A549 (cell line): ENCODE data around the gene MORC2.

Source experiments
- CTCF ChIP-seq: fragments of >200 bp; sonication (Bioruptor Twin); formaldehyde crosslinking; IDR thresholded peaks from 3 replicates; pipeline ENCODE4 v1.5.1; 2016
- EP300 ChIP-seq, 2 experiments: fragments of >200 bp; sonication (Bioruptor Twin); formaldehyde crosslinking; IDR thresholded peaks; 2 replicates in 1 of 2; 3 replicates in 1 of 2; pipeline ENCODE4 v1.6.1; 2016 to 2017
- KDM1A ChIP-seq: fragments of 200-600 bp; sonication (generic); IDR thresholded peaks from 2 replicates; pipeline ENCODE4 v1.6.1; 2016; ENCODE audit warnings: low read depth, mild to moderate bottlenecking
- PBX3 ChIP-seq: IDR thresholded peaks from 2 replicates; pipeline ENCODE4 v1.6.1; 2012
- POLR2A ChIP-seq: IDR thresholded peaks from 2 replicates; pipeline ENCODE4 v1.6.1; 2012; ENCODE audit warnings: mild to moderate bottlenecking, low read length
- RCOR1 ChIP-seq: fragments of 150-350 bp; IDR thresholded peaks from 2 replicates; pipeline ENCODE4 v1.6.1; 2014; ENCODE audit warnings: antibody characterized with exemption, low read length, low read depth
- RFX5 ChIP-seq: fragments of 450-650 bp; IDR thresholded peaks from 2 replicates; pipeline ENCODE4 v1.7.1; 2014; ENCODE audit warnings: antibody characterized with exemption, mild to moderate bottlenecking, moderate library complexity
- SMC3 ChIP-seq: fragments of >200 bp; sonication (Bioruptor Twin); formaldehyde crosslinking; IDR thresholded peaks from 3 replicates; pipeline ENCODE4 v1.6.1; 2018; ENCODE audit warnings: inconsistent platforms
- SREBF2 ChIP-seq: fragments of 450-650 bp; IDR thresholded peaks from 2 replicates; pipeline ENCODE4 v1.6.1; 2014; ENCODE audit warnings: mild to moderate bottlenecking, moderate library complexity
- TFCP2L1 ChIP-seq: fragments of 250-450 bp; sonication (Bioruptor Pico); IDR thresholded peaks from 2 replicates; pipeline ENCODE4 v1.5.0; 2021; ENCODE audit warnings: mild to moderate bottlenecking
- ZFP36 ChIP-seq: fragments of 450-650 bp; IDR thresholded peaks from 2 replicates; pipeline ENCODE4 v1.6.1; 2014; ENCODE audit warnings: borderline replicate concordance; ENCODE audit not compliant: partially characterized antibody

GRCh38 chr22:30889268-30889995 is 79.1 kb downstream of the MORC2 start:
- TF ChIP-seq TFCP2L1 (CRISPR knock-in tag) (no peak), CTCF (no peak), EP300 (IDR thresholded peaks at IDR 0.05) (no peak), SMC3 (no peak), RCOR1 (no peak), PBX3 (no peak), RFX5 (no peak), SREBF2 (no peak), POLR2A (no peak), ZFP36 (no peak), KDM1A (no peak)
